ENCODE measurements around the gene PKDREJ.

DNA sequence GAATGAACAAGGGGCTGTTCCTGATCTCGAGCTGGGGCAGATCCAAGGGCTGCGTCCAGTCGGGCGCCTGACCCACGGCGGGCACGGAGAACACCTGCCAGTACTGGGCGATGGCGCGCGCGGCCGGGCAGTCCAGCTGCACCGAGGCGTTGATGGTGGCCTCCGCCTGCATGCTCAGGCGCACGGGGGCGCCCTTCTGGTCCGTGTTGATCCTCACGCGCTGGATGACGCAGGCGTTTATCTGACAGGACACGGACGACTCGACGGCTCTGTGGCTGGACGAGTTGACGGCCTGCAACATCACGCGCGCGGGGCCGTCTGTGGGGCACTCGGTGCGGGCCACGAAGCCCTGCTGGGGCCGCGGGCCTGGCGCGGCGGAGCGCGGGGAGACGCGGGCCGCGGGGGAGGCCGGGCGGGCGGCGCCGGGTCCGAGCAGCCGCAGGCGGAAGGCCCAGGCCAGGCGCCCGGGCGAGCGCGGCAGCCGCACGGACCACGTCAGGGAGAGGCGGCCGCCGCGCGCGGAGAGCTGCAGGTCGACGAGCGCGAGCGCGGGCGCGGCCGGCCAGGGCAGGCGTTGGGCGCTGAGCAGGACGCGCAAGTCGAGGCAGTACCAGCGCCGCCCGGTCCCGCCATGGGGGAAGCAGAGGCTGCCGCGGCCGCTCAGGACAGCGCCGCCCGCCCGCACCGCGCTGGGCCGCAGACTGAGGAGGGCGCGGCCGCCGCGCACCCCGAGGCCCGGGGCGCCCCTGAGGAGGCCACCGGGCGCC lies 511 bp downstream of the PKDREJ start:
- TF ChIP-seq SMC3 (conservative IDR thresholded peaks at IDR 0.05; ENCODE audit: poor library complexity) (no peak), CTCF (IDR thresholded peaks at IDR 0.05; ENCODE audit: poor library complexity, severe bottlenecking) (no peak), EZH2 (IDR thresholded peaks at IDR 0.05; ENCODE audit: borderline replicate concordance, insufficient read depth, low read length, poor library complexity, severe bottlenecking) (no peak), RAD21 (conservative IDR thresholded peaks at IDR 0.05) (no peak), REST (IDR thresholded peaks at IDR 0.05; ENCODE audit: borderline replicate concordance) (no peak)
